Body of pancreas (tissue), 4 donors: ENCODE data around the gene VGLL1.

Source experiments
- POLR2A ChIP-seq, 3 donors: fragments of 450-650 bp; IDR thresholded peaks; one replicate each; pipeline ENCODE4 v1.6.1; 2016; ENCODE audit warnings: antibody characterized with exemption in 3 of 3, mild to moderate bottlenecking in 2 of 3
- TF ChIP-seq, protein P1 (sequence below), 7 experiments: fragments of 450-650 bp in 4 of 7; fragments of 200-600 bp in 3 of 7; sonication (generic) in 3 of 7; IDR thresholded peaks; one replicate each; pipeline ENCODE4 v1.5.1; 2016 to 2019; ENCODE audit warnings: antibody characterized with exemption in 7 of 7

DNA sequence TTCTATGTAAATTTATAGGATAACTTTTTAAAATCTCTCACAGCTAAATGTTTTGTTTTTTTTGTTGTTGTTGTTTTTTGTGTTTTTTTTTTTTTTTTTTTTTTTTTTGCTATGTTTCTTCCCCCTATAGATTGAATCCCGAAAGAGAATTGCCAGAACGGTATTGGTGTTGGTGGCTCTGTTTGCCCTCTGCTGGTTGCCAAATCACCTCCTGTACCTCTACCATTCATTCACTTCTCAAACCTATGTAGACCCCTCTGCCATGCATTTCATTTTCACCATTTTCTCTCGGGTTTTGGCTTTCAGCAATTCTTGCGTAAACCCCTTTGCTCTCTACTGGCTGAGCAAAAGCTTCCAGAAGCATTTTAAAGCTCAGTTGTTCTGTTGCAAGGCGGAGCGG is 40.2 kb upstream of the VGLL1 start:
- TF ChIP-seq, protein P1, sequence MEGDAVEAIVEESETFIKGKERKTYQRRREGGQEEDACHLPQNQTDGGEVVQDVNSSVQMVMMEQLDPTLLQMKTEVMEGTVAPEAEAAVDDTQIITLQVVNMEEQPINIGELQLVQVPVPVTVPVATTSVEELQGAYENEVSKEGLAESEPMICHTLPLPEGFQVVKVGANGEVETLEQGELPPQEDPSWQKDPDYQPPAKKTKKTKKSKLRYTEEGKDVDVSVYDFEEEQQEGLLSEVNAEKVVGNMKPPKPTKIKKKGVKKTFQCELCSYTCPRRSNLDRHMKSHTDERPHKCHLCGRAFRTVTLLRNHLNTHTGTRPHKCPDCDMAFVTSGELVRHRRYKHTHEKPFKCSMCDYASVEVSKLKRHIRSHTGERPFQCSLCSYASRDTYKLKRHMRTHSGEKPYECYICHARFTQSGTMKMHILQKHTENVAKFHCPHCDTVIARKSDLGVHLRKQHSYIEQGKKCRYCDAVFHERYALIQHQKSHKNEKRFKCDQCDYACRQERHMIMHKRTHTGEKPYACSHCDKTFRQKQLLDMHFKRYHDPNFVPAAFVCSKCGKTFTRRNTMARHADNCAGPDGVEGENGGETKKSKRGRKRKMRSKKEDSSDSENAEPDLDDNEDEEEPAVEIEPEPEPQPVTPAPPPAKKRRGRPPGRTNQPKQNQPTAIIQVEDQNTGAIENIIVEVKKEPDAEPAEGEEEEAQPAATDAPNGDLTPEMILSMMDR (IDR thresholded peaks at IDR 0.05) = no peak
- TF ChIP-seq POLR2A (IDR thresholded peaks at IDR 0.05) = no peak
